LNCaP clone FGC (cell line): Measurements from ENCODE around the gene SLPI.

Source experiments
- DNase-seq: peaks from one replicate; pipeline ENCODE4 v3.0.0-alpha.2; 2011; ENCODE audit warnings: low read depth
- H3K4me3 ChIP-seq: 2 replicates; pipeline ENCODE4 v1.5.1; 2011; ENCODE audit warnings: mild to moderate bottlenecking, low read depth, low read length, control low read depth
- CTCF ChIP-seq: IDR thresholded peaks from 2 replicates; pipeline ENCODE4 v1.5.1; 2012; ENCODE audit warnings: mild to moderate bottlenecking; ENCODE audit not compliant: control insufficient read depth, insufficient read depth; ENCODE audit errors: extremely low read depth

Gene SLPI

DNA sequence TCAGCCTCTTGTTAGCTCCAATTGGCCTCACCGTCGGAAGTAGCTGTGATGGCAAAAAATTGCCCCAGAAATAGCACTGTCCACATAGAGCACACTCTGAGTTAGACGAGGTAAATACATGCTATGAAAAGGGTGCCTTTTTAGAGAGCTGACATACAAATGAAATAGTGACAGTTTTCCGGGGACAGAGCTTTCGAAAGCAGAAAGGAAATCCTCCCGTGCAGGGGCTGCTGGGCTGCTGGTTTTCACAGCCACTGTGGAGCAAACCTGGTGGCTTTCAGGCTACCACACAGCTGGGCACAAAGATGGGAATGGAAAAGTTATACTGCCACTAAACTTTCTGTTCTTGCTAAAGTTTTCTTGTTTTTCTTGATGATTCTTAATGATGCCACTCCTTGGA is 8.3 kb downstream of the SLPI start:
- TF ChIP-seq CTCF, result no peak
- DNase-seq, result no peak
- no peak overlapping the region for H3K4me3 ChIP-seq

- no peak for DNase-seq
- H3K4me3 ChIP-seq, result no peak overlapping the region
- no peak for TF ChIP-seq CTCF
Measured at GRCh38 chr20:45238139-45238538, 16.2 kb downstream of the SLPI start.

DNA sequence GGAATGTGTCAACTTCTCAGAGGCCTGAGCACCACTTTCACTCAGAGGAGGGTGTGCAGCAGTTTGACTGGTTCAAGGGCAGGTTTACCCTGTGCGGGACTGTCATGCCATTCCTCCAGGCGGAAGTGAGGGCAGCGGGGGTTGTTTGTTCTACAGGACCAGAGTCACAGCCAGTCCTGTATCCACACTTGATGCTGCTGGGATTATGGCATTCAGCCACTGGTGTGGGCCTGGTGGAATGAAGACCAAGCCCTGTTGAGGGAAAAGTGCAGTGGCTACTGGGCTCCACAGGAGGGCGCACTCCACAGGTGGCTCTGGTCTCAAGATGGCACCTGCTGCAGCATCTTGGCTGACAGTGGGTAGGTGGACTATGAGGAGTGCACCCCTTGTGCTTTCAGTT is 18.4 kb downstream of the SLPI start:
- H3K4me3 ChIP-seq, result no peak overlapping the region
- DNase-seq, result peak; percentile 50
- peak; percentile 28; the same call in 1 of the 2 replicates for TF ChIP-seq CTCF

GRCh38 chr20:45230631-45231030 is 23.7 kb downstream of the SLPI start:
- no peak overlapping the region for H3K4me3 ChIP-seq
- no peak for DNase-seq
- TF ChIP-seq CTCF, result no peak

GRCh38 chr20:45229264-45230056 is 24.9 kb downstream of the SLPI start:
- peak; percentile 43 for TF ChIP-seq CTCF
- H3K4me3 ChIP-seq, result no peak overlapping the region
- no peak for DNase-seq

DNA sequence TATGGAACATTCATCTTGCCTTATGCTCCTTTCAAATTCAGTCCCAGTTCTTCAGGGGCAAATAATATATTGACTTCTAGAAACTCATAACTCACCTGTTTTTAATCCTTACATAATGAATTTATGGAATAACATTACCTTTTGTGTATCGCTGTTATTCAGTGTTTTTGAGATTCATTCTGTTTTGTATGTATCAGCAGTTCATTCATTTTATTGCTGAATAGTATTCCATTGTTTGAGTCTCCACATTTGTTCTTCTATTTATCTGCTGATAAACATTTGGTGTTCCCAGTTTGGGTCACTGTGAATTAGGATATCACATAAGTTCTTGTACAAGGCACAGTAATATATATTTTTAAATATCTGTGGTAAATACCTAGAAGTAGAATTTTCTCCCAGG is 28.1 kb downstream of the SLPI start:
- H3K4me3 ChIP-seq, result no peak overlapping the region
- DNase-seq, result no peak
- no peak for TF ChIP-seq CTCF

DNA sequence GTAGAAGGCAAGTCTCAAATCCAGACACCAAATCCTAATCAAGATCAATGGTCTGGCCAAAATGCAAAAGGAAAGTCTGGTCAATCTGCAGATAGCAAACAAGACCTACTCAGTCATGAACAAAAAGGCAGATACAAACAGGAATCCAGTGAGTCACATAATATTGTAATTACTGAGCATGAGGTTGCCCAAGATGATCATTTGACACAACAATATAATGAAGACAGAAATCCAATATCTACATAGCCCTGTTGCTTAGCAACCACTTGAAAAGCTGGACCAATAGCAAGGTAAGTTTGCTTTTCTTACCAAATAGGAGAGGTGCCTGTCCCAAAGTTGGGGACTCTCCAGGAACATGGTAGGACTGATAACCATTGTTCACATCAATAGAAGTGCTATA is 31.2 kb downstream of the SLPI start:
- TF ChIP-seq CTCF, result no peak
- no peak overlapping the region for H3K4me3 ChIP-seq
- DNase-seq, result no peak
